DLD1 (cell line): ENCODE results near the gene AQP2.

Experiments
- in situ Hi-C: cut with HindIII; loops from 2 replicates; pipeline ENCODE4 v1.10.0; 2017; ENCODE audit warnings: low sequenced_read_pairs

Gene AQP2, protein sequence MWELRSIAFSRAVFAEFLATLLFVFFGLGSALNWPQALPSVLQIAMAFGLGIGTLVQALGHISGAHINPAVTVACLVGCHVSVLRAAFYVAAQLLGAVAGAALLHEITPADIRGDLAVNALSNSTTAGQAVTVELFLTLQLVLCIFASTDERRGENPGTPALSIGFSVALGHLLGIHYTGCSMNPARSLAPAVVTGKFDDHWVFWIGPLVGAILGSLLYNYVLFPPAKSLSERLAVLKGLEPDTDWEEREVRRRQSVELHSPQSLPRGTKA

DNA sequence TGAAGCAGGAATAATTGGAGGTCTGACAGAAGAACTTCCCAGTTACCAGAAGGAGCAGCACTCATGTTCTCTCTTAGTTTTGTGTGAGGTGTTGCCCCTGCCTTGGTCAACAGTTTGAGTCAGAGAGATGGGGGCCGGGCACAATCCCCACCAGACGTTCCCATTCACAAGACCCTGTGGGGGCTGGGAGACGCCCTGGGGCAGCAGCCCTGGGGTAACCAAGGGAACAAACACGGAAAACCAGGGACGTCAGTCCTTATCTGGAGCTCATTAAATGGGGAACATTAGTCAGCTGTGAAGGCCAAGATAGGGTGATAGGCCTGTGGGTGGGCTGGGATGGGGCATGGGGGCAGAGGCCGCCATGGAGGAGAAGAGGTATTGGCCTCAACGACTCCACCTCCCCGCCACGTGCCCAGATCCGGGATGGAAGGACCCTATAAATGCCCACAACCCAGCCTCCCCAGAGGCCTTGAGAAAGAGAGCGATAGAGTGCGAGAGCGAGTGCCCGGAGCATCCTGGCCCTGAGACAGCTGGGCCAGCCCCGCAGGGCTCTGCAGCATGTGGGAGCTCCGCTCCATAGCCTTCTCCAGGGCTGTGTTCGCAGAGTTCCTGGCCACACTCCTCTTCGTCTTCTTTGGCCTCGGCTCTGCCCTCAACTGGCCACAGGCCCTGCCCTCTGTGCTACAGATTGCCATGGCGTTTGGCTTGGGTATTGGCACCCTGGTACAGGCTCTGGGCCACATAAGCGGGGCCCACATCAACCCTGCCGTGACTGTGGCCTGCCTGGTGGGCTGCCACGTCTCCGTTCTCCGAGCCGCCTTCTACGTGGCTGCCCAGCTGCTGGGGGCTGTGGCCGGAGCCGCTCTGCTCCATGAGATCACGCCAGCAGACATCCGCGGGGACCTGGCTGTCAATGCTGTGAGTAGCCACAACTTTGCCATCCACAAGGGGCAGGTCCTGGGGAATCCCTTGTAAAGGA, at the start of gene AQP2:
Gene AQP2 (plus strand): TSS at position 465 of the 979 bp plus-strand sequence. CDS start 94 bp downstream, at position 559.
- in situ Hi-C loops, result loop anchor here (10.0 kb wide), 1 partner anchor 114 kb away; no protein-coding TSS in a partner anchor

DNA sequence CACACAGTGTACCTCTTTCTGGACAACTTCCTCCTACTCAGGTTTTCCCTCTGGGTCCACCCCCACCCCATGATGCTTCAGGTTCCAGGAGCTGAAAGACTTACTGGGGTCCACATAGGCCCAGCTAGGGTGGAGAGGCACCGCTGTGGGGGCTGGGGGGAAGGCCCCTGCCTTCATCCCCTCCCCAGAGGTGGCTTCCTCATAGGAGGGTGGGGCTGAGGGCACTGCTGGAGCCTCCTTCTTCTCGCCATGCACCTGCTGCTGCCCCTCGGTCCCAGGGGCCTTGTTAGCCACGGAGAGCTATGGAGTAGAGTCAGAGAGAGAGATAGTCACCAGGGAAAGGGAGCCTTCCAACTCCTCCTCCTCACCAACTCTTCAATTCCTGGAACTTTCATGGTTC, 49.5 kb upstream of the AQP2 start:
- in situ Hi-C loops, result no loop called here

DNA sequence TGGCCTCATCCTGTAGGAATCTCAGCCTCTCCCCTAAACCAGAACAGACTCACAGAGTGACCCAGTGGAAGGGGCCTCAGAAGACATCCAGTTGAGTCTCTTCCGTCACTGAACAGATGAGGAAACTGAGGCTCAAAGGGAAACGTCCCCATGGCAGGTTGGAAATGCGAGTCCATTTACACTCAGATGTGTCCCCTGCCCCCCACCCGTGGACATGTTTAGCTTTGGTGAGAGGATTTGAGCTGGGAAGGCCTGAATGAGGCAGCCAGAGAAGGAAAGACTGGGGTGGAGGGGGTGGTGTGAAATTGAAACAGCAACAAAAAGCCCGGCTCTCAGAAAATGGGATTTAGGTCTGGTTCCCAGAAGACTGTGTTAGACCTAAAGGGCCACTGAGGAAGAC, 48.6 kb upstream of the AQP2 start:
- in situ Hi-C loops, result no loop called here

DNA sequence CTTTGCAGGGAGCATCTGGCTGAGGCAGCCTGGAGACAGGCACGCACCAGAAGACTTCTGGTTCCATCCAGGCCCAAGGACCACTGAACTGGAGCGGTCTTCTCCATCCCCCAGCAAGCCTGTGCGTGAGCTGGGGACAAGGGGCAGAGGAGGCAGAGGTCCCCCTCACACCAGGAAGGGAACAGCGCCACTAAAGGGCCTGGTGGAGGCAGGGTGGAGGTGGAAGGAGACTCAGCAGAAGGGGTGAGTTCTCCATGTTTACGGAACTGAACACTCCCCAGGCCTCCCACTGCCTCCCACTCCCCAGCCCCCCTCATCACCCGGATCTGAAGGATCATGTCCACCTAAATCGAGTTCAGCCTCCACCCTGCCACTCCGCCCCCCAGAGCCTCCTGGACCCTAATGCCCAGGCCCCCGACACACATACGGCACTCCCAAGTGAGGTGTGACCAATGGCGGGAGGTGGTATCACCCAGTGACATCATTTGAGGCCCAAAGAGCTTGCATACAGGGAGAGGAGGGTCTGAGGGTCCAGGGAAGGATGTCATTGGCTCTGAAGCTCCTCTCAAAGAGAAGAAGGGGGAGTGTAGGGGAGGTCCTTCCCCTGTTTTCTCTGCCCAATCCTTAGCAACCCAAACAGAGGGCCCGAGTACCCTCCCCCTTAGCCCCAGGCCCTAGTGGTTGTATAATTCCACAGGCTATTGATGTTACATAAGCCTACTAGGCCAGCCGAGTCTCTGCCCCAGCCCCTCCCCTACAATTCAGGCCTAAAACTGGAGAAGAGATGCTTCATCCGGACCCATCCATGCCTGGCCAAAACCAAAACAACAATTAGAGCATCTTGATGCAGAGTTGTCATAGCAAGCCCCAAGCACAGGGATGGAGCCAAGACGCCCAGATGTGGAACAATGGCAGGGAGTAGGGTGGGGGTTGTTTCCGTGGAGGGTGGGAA, 47.9 kb upstream of the AQP2 start:
- in situ Hi-C loops, result no loop called here

DNA sequence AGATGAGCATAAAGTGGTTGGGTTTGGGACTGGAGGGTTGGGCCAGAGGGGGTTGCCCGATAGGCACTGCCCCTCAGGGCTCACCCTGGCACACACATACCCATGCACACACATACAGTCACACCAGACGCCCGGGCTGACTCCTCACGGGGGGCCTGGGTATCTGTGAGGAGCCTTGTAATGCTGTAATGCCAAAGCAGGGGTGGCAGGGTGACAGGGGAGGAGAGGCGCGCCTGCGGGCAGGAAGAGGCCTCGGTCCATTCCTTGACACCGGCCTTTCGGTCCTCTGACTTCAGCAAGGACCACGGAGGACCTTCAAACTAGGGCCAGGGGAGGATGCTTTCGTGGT, 47.2 kb upstream of the AQP2 start:
- in situ Hi-C loops, result no loop called here

DNA sequence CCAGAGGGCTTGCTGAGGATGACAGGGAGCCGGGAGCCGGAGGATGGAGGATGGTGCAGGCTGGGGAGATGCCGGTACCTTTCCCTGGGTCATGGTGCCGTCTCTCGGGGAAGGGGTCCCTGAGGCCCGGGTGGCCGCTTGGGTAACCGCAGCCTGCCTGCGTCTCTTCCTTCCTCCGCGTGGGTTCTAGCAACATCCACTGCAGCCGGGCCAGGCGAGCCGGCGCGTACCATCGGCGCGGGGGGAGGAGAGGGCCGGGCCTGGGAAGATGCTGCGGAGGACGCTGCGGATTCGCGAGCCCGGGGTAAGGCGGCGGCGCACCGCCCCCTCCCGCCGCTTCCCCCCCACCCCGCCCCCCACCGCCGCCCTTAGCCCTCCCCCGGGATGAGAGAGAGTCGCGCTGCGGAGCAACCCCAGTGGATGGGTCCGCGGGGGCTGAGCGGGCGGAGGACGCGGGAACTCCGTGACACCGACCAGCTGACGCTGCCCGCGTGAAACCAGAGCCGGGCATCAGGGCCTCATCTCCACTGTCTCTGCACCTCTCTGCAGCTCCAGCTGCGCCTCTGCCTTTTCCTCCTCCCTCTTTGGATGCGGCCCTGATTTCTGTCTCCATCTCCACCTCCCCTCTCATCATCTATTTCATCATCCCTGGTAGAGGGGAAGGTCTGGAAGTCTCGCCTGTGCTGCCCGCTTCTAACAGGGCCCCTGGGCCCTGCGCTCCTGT, 46.7 kb upstream of the AQP2 start, which contains the start of gene FAIM2:
Gene FAIM2 (minus strand): TSS at position 201 of the 724 bp plus-strand sequence. CDS start 108 bp downstream, at position 93.
- in situ Hi-C loops, result no loop called here

DNA sequence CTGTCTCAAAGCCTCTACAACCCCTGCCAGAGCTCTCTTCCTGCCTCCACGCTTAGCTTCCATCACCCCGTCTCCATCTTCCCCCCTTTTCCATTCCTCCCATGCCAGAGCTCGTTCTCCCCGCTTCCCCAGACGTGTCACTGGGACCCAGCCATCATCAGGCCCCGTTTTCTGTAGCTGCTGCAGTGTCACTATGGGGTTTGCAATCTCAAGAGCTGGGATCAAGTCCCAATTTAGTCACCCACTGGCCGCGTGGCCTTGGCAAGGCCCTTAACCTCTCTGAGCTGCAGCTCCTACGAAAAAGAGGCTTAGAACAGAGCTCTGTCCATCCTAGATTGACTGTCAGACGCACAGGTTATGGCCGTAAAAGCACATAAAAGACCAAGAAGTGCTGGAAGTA, 45.9 kb upstream of the AQP2 start:
- in situ Hi-C loops, result no loop called here

DNA sequence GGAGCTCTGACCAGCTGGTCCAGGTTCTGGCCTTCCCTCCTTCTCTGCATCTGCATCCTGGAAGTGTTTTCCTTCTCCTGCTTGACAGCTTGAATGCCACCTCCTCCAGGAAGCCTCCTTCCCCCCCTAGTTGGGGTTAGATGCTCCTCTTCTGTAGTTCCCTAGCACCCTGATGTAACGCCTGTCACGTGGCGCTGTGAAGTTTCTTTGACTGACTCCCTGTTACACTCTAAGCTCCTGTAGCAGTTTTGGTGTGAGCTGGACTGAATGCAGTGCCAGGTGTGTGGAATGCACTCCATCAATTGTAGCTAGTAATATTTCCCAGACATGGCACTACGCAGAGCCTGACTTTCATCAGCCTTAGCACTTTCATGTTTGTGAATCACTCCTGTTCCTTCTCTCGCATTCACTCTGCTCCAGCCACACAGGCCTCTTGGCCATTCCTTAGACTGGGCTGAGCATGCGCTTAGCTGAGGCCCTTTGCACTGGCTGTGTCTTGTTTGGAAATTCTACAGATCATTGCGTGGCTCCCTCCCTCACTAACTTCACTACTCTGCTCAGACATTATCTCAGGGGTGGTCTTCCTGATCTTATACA, 44.7 kb upstream of the AQP2 start:
- in situ Hi-C loops, result no loop called here

DNA sequence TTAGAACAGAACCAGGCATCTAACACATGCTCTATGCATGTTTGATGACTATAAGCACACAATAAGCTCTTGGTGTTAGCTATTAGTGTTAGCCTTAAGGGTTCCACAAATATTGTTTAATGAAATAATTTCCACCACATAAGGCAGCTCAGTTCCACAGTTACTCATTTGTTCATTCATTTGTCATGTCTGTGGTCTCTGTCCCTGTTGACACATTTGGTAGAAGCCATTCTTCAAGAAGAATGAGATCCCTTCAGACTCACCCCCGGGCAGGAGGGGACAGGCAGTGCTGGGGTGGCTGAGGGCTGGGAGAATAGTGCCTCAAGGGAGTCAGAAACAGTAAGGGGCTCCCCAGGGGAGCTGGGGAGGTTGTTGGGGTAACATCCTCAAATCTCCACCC, 43.2 kb upstream of the AQP2 start:
- in situ Hi-C loops, result no loop called here

DNA sequence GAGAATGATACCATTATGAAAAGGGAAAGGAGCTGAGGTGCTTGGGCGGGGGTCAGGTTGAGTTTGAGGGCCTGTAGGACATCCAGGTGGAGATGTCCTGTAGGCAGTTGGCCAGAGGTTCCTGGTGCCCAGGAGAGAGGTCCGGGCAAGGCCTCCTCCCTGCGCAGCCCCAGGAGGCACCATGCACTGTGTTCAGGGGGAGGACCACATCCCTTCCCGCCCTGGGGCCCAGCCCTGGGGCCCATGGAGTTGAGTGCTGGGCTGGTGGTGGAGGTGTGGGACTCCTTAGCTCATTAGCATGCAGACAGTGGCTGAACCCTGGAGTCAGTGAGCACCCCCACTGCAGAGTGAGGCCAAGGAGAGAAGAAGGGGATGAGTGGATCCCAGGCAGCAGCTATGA, 41.2 kb upstream of the AQP2 start:
- in situ Hi-C loops, result no loop called here

DNA sequence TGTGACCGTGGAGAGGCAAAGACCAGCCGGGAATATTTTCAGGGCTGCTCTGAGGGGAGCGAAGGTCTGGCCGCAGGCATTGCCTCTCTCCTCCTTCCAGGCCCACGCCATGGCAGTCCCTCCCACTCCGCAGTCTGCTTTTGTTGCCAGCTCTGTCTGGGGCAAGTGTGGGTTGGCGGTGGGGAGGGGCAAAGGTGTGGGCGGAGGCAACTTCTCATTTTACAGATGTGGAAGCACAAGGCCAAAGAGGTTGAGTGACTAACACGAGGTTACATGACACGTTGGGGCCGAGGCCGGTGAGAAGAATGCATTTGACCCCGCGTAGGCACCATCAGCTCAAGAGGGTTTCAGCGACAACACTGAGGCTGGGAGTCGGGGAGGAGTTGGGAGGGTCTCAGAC, 40.7 kb upstream of the AQP2 start:
- in situ Hi-C loops, result no loop called here

DNA sequence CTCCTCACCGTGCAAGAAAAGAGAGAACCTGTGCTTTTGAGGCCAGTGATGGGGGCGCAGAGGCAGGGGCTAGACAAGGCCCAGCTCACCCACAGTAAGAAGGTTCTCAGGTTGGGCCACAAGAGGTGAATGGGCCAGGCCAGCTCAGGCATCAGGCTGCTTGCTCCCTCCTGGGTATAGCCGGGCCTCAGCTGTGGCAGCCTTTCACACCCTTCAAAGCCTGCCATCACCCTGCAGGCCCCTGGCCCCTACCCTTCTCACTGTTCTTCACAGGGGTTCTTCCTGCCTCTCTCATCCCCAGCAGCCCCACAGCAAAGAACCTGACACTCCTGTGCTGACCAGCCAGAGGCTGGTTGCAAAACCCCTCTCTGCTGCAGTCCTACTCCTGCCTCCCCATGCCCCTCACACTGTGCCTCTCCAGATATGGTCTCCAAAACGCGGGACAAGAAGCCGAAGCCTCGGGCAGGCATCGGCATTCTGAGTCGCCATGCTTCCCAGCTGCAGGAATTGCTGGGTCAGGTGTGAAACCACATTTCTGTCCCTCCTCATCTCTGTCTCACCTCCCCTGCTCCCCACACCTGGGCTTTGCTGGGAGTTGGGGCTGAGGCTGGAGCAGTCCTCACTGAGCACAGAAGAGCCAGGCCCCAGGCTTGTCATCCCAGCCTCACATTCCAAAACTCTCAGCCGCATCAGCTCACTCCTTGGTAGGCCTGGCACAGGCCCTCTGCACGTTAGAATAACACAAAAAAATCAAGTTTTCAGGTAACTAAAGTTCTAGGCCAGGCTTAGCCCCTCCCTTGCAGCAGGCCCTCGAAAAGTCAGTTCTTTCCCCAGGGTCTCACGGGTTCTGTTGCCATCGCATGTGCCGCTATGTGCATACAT, 40.0 kb upstream of the AQP2 start:
- in situ Hi-C loops, result no loop called here

DNA sequence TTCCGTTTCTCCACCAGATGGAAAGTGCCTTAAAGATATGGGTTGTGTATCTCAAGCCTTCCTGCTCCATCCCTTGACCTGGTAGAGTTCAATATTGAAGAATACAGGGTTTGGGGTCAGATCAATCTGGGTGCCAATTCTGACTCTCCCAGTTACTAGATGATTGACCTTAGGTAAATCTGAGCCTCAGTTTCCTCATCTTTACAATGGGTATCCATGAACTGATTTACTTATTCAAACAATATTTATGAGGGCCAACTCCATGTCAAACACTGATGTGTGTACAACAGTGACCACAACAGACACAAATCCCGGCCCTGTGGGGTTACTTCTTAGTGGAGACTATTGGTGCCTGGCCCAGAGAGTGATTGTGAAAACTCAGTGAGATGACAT, 39.3 kb upstream of the AQP2 start:
- in situ Hi-C loops, result no loop called here

DNA sequence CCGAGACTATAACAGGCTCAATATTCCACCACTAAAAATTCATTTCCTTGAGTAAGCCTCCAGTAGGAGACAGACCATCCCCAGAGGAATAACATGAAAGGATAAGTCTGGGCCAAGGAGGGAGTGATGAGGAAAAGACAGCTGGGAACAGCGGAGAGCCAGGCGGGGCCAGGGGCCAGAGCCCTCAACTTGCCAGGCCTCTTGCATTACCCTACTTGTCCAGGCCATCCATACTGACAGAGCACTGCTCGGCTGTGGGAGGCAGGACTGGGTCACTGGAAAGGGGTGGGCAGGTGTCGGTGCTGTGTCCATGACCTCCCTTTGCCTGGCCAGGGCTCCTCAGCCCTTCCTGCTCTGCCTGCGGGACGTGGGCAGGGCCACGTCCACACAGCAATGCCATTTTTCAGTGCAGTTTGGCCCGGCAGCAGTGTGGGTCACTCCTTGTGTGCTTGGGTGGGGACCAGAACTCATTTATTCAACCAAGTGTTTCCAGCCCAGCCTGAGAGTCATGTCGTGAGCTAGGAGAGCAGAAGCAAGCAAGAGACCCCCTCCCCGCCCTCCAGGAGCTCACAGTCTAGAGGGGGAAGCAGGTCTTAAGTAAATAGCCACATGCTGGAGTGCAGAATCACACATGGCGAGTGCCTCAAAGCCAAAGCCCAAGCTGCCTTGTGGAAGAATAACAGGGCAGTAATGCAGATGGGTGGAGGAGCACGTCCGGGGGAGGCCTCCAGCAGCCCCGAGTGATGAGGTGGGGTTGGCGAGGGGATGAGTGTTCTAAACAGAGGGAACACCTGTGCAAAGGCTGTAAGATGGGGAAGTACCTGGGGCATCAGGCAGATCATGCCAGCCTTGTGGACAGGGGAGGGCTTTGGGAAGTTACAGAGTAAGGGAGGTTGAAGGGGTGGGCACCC, 37.9 kb upstream of the AQP2 start:
- in situ Hi-C loops, result no loop called here

DNA sequence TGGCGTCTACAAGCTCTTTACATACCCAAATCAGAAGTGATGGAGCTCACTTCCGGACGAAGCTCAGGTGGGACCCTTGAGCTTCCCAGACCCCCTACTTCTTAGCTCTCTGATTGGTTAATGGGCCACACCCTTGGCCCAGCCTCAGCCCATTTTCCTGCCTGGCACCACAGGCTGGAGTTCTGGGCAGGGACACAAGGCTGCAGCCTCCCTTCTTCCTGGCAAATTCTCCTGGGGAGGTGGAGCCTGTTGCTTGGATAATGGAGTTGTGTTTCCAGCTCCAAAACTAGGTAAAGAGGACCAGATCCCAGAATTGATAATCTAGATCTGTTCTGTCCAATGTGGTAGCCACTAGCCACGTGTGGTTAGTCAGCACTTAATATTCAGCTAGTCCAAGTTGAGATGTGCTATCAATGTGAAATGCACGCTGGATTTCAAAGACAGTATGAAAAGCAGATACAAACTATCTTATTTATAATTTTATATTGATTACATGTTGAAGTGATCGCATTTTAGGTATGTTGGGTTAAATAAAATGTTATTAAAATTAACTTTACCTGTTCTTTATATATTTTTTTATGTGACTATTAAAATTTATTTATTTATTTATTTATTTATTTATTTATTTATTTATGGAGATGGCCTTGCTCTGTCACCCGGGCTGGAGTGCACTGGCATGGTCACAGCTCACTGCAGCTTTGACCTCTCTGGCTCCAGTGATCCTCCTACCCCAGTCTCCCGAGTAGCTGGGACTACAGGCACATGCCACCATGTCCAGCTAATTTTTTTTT, 34.2 kb upstream of the AQP2 start:
- in situ Hi-C loops, result no loop called here

DNA sequence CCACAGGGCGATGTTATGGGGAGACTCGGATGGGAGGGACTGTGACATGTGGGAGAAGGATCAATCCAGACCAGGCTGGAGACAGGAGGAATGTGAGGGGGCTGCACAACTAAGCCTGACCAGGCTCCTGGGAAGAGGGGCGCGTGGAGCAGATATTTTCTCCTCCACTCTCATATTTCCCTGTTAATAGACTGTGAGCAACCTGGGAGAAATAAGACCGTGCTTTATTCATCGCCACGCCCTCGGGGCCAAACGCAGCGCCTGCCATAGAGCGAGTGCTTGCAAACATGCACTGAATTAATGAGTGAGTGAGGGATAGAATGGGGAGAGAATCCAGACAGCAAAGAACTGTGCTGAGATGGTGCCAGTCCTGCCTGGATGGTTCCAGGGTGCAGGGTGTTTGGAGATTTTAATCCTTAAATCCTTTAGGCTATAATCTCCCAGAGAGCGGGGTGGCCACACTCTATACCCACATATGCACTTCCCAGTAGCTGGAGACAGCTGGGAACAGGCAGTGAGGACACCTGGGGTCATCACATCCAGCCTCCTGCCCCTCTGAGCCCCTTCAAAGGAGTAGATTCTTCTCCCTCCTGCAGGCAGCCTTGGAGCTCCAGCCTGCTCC, 33.3 kb upstream of the AQP2 start:
- in situ Hi-C loops, result no loop called here

DNA sequence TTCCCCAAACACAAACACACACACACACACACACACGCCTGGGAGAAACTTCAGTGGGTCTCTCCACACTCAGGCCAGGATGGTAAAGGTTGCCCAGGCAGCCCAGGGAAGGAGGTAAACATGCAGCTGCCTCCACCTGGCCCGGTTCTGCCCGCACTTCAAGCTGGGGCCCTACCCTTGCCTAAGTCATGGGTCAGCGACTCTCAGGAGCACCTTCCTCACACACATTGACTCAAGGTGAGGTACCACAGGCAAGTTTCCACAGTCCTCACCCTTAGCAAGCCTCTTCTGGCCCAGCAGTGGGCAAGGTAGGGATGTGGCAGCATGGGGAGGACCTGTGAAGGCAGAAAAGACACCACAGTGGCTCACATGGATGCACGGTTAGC, 32.8 kb upstream of the AQP2 start:
- in situ Hi-C loops, result no loop called here
